Glutamatergic neuron (in vitro differentiated cells): ENCODE measurements around the gene OLA1. TPM values are rescaled to one million over a fixed set of nuclear protein-coding genes. Genes with fewer than 3 reads are reported as not detected.

Experiments
- DNase-seq: peaks from one replicate; pipeline ENCODE4 v3.0.0; 2022
- H3K27ac Mint-ChIP-seq: one replicate; pipeline ENCODE4 v1.8.0; 2020; ENCODE audit warnings: mild to moderate bottlenecking, mixed read lengths, inconsistent platforms; ENCODE audit not compliant: unreplicated experiment
- H3K27me3 Mint-ChIP-seq: one replicate; pipeline ENCODE4 v1.8.0; 2020; ENCODE audit warnings: mild to moderate bottlenecking, moderate library complexity, mixed read lengths, inconsistent platforms; ENCODE audit not compliant: unreplicated experiment
- H3K36me3 Mint-ChIP-seq: one replicate; pipeline ENCODE4 v1.8.0; 2020; ENCODE audit warnings: mild to moderate bottlenecking, mixed read lengths, inconsistent platforms; ENCODE audit not compliant: unreplicated experiment
- H3K4me1 Mint-ChIP-seq: one replicate; pipeline ENCODE4 v1.8.0; 2020; ENCODE audit warnings: mild to moderate bottlenecking, low read depth, mixed read lengths, inconsistent platforms; ENCODE audit not compliant: unreplicated experiment
- H3K4me3 Mint-ChIP-seq: one replicate; pipeline ENCODE4 v1.8.0; 2020; ENCODE audit warnings: mild to moderate bottlenecking, mixed read lengths, inconsistent platforms; ENCODE audit not compliant: unreplicated experiment
- H3K9me3 Mint-ChIP-seq: one replicate; pipeline ENCODE4 v1.8.0; 2020; ENCODE audit warnings: mild to moderate bottlenecking, moderate library complexity, mixed read lengths, inconsistent platforms; ENCODE audit not compliant: unreplicated experiment
- total RNA-seq: library from RNA; stranded (reverse); fragmentation: NEBNext Ultra II Directional; extraction: Animal tissue kit (Norgen Biotek cat#: 25700); gene quantifications from one replicate; pipeline ENCODE4 v1.2.1, GENCODE V29; 2021; ENCODE audit not compliant: unreplicated experiment
- TF ChIP-seq, protein P1 (sequence below): fragments of 200-600 bp; sonication (generic); IDR thresholded peaks from one replicate; pipeline ENCODE4 v1.5.0; 2021; ENCODE audit not compliant: partially characterized antibody, unreplicated experiment

The OLA1 gene
- total RNA-seq, 1 donor from 2014 or later: 96.2 TPM

- Mint-ChIP-seq H3K9me3 (no peaks in the 10 kb centered on the region), H3K4me1 (peaks cover 6% of the 10 kb centered on the region), H3K4me3 (no peak overlapping the region), H3K27ac (no peak overlapping the region), H3K27me3 (no peaks in the 10 kb centered on the region), H3K36me3 (no peaks in the 10 kb centered on the region)
- no peak for DNase-seq
- TF ChIP-seq, protein P1, sequence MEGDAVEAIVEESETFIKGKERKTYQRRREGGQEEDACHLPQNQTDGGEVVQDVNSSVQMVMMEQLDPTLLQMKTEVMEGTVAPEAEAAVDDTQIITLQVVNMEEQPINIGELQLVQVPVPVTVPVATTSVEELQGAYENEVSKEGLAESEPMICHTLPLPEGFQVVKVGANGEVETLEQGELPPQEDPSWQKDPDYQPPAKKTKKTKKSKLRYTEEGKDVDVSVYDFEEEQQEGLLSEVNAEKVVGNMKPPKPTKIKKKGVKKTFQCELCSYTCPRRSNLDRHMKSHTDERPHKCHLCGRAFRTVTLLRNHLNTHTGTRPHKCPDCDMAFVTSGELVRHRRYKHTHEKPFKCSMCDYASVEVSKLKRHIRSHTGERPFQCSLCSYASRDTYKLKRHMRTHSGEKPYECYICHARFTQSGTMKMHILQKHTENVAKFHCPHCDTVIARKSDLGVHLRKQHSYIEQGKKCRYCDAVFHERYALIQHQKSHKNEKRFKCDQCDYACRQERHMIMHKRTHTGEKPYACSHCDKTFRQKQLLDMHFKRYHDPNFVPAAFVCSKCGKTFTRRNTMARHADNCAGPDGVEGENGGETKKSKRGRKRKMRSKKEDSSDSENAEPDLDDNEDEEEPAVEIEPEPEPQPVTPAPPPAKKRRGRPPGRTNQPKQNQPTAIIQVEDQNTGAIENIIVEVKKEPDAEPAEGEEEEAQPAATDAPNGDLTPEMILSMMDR: no peak
Measured at GRCh38 chr2:174219321-174219720, 29.0 kb downstream of the OLA1 start.

- no peak for DNase-seq
- TF ChIP-seq, protein P1: no peak
- H3K9me3 Mint-ChIP-seq: no peaks in the 10 kb centered on the region
- H3K27ac Mint-ChIP-seq: no peak overlapping the region
- no peaks in the 10 kb centered on the region for H3K27me3 Mint-ChIP-seq
- H3K4me3 Mint-ChIP-seq: no peak overlapping the region
- peaks cover 6% of the 10 kb centered on the region for H3K4me1 Mint-ChIP-seq
- H3K36me3 Mint-ChIP-seq: no peaks in the 10 kb centered on the region
Measured at GRCh38 chr2:174218773-174219172, 29.6 kb downstream of the OLA1 start.

DNA sequence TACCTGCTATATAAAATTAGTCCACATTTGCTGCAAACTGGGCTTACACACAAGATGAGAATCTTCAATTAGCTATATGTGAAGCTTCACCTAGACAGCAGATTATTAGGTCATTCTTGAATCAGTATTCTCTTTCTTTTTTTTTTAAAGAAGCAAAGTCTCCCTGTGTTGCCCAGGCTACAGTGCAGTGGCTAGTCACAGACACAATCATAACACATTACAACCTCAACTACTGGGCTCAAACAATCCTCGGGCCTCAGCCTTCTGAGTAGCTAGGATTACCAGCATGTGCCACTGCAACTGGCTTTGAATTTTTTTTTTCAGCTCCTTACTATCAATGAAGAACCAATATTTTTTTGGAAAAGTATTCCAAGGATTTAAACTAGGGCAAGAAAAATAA is 30.5 kb downstream of the OLA1 start:
- no peak overlapping the region for H3K4me3 Mint-ChIP-seq
- no peaks in the 10 kb centered on the region for H3K36me3 Mint-ChIP-seq
- no peak overlapping the region for H3K27ac Mint-ChIP-seq
- H3K9me3 Mint-ChIP-seq: no peaks in the 10 kb centered on the region
- H3K27me3 Mint-ChIP-seq: no peaks in the 10 kb centered on the region
- no peak for DNase-seq
- peaks cover 6% of the 10 kb centered on the region for H3K4me1 Mint-ChIP-seq
- TF ChIP-seq, protein P1: no peak

DNA sequence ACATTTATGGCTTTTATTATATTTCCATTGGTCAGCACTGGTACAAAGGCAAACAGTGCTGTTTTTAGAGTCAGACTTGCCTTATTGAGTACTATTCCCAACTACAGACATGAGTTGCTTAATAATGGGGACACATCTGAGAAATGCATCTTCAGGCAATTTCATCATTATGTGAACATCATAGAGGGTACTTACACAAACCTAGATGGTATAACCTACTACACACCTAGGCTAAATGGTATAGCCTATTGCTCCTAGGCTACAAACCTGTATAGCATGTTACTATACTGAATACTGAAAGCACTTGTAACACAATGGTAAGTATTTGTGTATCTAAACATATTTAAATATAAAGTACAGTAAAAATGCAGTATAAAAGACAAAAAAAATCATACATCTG is 36.4 kb downstream of the OLA1 start:
- Mint-ChIP-seq H3K27ac (no peak overlapping the region), H3K4me1 (no peaks in the 10 kb centered on the region), H3K27me3 (no peaks in the 10 kb centered on the region), H3K9me3 (no peaks in the 10 kb centered on the region), H3K4me3 (no peak overlapping the region), H3K36me3 (no peaks in the 10 kb centered on the region)
- no peak for DNase-seq
- TF ChIP-seq, protein P1: no peak

GRCh38 chr2:174210862-174211261 is 37.5 kb downstream of the OLA1 start:
- Mint-ChIP-seq H3K27me3 (no peaks in the 10 kb centered on the region), H3K4me3 (no peak overlapping the region), H3K4me1 (no peaks in the 10 kb centered on the region), H3K36me3 (no peaks in the 10 kb centered on the region), H3K9me3 (no peaks in the 10 kb centered on the region), H3K27ac (no peak overlapping the region)
- no peak for DNase-seq
- TF ChIP-seq, protein P1: no peak
